GM21717 (cell line): ENCODE measurements around the gene PTPRN2.

Experiments used
- ATAC-seq: cut with Tn5 transposase; IDR thresholded peaks from one replicate; pipeline ENCODE4 v1.9.1; 2021; ENCODE audit warnings: mild to moderate bottlenecking, moderate library complexity; ENCODE audit not compliant: unreplicated experiment

The PTPRN2 gene

GRCh38 chr7:158248816-158249215 is 338.8 kb downstream of the PTPRN2 start:
- no peak for ATAC-seq

GRCh38 chr7:158247758-158248487 is 339.7 kb downstream of the PTPRN2 start:
- no peak for ATAC-seq

- no peak for ATAC-seq
These were observed 340.5 kb downstream of the PTPRN2 start for GRCh38 chr7:158246960-158247673.

DNA sequence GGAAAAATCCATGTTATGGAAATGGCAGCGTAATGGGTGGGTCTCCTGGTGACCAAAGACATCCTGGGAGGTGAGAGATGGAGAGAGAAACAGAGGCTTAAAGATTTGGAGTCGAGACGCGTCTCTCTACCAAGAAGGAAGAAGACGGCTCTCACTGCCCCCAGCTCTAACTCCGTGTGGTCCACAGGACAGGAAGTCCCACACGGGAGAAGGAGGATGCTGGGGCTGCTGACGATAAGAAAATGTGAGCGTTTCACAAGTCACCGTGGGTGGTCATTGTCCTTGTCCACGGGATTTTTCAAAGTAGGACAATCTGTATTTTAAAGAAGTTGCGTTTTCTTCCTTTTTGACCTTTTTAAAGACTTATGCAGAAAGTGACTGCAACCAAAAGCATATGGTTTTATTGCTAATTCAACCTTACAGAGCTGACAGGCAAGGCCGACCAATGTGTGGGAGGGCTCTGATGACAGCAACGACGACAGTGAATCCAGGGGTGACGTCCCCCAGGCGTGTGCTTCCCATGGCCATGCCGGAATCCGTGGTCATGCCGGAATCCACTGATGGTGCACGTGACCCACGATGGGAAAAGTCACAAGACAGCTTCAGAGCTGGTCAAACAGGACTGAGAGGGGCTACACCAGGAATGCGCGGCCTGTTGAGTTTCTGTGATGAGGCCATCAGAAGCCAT is 341.2 kb downstream of the PTPRN2 start:
- no peak for ATAC-seq

DNA sequence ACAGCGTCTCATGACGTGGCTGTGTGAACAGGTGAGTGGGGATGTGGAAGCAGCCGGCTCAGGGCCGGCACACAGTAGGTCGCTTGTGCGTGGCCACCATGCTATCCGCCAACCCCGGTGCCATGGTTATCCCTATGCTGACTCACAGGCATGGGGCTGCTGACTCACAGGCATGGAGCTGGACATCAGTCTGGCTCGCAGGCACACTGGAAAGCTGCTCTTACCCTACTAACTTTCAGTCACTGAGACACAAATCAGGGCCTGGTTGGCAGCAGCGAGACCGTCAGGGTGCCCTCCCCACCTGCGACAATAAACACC is 341.9 kb downstream of the PTPRN2 start:
- no peak for ATAC-seq

DNA sequence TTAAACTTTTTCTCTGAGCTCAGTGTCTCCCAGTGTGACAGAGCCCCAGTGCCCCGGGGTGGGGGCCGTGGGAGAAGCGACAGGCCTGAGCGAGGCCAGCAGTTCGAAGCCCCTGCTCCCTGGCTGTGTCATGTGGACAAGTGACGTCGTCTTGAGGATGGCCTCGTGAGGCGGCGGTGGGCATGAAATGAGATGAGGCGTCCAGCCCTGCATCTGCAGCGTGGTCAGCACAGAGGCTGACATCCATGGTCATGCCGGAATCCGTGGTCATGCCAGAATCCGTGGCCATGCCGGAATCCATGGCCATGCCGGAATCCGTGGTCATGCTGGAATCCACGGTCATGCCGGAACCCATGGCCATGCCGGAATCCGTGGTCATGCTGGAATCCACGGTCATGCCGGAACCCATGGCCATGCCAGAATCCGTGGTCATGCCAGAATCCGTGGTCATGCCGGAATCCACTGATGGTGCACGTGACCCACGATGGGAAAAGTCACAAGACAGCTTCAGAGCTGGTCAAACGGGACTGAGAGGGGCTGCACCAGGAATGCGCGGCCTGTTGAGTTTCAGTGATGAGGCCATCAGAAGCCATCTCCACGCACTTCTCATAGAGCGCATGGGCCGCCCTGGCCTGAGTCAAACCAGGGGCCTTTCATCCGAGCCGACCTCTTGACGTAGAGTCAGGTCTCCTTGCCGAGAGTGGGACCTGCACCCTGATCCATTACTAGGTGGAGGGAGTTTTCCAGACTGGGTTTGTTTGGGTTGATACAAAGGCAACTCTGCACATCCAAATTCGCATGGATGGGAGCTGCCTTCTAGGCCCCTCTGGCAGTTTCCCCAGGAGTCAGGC is 342.5 kb downstream of the PTPRN2 start:
- ATAC-seq: no peak

DNA sequence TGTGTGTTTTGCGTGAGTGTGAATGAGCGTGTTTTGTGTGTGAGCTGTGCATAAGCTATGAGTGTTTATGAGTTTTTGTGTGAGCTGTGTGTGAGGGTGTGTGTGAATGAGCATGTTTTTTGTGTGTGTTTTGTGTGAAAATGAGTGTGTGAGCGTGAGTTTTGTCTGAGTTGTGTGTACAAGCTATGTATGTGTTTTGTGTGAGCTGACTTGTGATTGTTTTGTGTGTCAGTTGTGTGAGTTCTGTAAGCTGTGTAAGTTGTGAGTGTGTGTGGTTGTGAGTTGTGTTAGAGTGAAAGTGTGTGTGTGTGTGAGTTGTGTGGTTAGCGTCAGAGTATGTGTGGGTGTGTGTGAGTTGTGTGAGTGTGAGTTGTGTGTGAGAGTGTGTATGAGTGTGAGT is 343.2 kb downstream of the PTPRN2 start:
- ATAC-seq: no peak

GRCh38 chr7:158241919-158242318 is 345.7 kb downstream of the PTPRN2 start:
- no peak for ATAC-seq

- ATAC-seq: no peak
These were observed 346.8 kb downstream of the PTPRN2 start for GRCh38 chr7:158240801-158241200.

DNA sequence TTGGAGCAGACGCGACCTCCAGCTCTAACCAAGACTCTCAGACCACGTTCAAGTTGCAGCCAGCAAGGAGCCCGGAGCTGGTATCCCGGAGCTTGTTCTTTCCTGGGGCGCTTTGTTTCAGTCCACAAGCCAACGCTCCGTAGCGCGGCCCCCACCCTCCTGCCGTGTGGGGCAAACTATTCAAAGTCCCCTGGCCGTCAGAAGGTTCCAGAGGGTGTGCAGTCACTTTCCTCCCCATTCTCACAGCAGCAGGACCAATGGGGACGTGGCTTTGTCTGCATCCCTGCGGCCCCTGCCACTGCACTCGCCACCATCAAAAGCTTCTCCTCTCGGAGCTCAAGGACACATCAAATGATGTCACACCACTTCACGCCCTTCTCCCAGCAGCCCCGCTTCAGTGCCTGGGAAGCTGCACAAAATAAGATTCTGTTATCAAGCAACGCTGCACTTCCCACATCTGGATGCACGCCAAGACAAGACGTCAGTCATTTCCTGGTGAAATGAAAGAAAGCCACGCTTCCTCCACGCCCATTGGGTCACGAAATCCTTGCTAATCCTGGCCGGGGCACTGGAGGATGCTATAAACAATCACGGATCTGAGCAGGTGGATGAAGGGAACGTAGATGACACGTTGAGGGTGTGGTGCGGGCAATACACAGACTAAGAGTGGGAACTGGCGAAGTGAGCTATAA is 348.2 kb downstream of the PTPRN2 start:
- ATAC-seq: no peak

GRCh38 chr7:158238616-158239289 is 348.9 kb downstream of the PTPRN2 start:
- ATAC-seq: no peak

DNA sequence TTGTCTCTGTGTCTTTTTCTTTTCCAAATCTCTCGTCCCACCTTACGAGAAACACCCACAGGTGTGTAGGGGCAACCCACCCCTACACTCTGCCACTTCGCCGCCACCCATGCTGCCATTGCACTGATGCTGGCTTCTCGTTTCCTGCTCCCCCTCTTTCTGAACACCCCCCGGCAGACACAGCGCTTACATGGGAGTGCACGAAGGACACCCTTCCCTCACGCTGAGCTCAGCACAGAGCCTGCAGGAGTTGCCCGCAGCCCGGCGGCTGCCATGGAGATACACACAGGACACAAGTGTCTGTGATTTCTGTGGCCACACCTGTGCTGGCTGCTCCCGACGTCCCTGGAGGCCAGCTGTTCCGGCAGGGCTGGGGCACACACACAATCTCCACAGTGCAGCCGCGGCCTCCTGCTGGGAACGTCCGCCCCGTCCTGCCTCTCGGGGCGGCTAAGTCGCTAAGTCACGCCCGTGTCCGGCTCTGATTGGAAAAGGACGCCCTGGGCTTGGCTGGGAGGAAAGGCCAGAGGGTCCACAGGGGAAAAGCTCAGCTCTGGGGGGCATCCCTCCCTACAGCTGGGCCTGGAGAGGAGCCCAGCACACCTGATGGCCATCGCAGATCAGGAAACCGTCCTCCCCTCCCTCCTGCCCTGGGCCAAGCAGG is 349.8 kb downstream of the PTPRN2 start:
- ATAC-seq: no peak

GRCh38 chr7:158236400-158236799 is 351.2 kb downstream of the PTPRN2 start:
- no peak for ATAC-seq

GRCh38 chr7:158235862-158236261 is 351.8 kb downstream of the PTPRN2 start:
- ATAC-seq: no peak

DNA sequence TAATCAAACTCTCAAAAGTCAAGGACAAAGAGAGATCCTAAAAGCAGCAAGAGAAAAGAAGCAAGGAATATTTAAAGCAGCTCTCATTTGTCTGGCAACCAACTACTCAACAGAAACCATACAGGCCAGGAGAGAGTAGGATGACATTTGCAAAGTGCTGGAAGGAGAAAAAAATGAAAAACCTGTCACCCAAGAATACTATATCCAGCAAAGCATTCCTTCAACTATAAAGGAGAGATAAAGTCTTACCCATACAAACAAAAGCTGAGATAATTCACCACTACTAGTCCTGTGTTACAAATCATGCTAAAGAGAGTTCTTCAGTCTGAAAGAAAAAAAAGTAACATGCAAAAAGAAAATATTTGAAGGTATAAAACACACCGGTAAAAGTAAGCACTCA is 357.7 kb downstream of the PTPRN2 start:
- ATAC-seq: no peak

DNA sequence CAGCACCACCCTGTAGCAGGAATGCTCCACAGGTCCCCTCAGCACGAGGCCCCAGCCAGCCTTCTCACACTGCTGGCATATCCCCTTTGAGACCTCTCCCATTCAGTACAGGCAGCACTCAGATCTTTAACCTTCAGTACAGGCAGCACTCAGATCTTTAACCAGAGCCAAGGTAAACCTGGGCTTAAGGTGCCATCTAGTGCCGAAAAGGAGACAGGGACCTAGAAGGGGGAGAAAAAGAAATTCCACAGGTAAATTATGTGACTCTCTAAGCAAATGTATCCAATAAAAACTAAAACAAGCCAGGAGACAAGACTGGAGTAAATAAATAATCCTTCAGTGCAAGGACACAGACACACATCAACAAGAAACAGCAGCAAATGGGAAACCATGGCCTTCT is 358.6 kb downstream of the PTPRN2 start:
- ATAC-seq: no peak

GRCh38 chr7:158228131-158228530 is 359.5 kb downstream of the PTPRN2 start:
- no peak for ATAC-seq

DNA sequence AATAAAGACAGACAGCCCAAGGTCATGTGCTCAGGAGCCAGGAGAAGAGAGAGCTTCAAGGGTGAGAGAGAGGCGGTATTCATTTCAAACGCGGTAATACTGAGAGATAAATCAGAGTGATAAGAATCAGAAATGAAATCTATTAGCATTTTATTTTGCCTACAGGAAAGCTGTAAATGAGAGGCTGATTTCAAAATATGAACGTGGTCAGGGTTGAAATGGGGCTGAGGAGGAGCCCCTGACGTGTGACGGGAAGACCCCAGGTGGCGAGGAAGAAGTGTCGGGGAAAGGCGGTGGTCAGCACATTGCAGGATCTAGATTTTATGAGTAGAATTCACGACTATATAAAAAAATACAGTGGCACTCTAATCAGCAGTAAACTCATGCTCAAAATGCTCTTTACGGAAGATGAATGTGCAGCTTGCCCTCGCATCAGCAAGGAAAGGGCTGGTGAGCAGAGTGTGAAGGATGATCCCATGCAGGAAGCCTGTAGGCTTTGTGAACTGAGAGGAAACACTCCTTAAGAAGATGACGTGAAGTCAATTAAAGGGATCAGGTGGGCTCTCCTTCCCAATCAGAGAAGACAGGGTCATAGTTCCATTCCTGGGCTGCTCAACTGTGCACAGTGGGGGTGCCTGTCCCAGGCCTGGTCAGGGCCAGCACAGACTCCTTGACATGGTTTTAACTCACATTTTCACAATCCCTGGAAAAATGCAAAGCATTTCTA is 360.2 kb downstream of the PTPRN2 start:
- no peak for ATAC-seq

- no peak for ATAC-seq
These were observed 371.4 kb downstream of the PTPRN2 start for GRCh38 chr7:158216198-158216597.
